T-helper 22 cell (primary cell): ENCODE results near the gene AP3S1.
"Not testable (repeated sequence)": the region's sequence is repeated elsewhere in the genome, so short reads cannot be mapped to it uniquely, and the experiment has no call there.

Source experiments
- DNase-seq: peaks from one replicate; pipeline ENCODE4 v3.0.0-alpha.2; 2020; ENCODE audit warnings: low read depth

The AP3S1 gene

DNA sequence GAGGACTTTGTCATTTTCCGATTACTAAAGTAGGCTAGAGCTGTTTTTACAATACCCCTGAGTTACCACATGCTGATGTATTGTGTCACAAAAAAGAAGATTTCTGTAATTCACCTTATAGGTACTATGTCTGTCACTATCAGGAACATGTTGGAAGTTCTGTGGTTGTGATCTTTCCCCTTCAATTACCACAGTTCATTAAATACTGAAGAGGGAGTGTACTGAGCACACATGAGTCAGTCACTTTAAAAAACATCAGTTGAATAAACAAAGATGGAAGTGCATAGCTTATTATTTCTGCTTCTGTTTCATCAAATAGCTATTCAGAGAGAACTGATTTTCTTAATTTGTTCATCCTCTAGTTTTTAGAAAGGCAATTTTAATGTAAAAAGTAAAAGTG, 31.7 kb downstream of the AP3S1 start:
- no peak for DNase-seq

- DNase-seq, result no peak
Observed at GRCh38 chr5:115875447-115875846, 33.7 kb downstream of the AP3S1 start.

DNA sequence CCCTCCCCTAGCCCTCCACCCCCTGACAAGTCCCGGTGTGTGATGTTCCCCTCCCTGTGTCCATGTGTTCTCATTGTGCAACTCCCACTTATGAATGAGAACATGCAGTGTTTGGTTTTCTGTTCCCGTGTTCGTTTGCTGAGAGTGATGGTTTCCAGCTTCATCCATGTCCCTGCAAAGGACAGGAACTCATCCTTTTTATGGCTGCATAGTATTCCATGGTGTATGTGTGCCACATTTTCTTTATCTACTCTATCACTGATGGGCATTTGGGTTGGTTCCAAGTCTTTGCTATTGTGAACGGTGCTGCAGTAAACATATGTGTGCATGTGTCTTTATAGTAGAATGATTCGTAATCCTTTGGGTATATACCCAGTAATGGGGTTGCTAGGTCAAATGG, 35.6 kb downstream of the AP3S1 start:
- not testable (repeated sequence) for DNase-seq

GRCh38 chr5:115882434-115882833, 40.7 kb downstream of the AP3S1 start:
- DNase-seq, result not testable (repeated sequence)

- DNase-seq, result no peak
Observed at GRCh38 chr5:115884704-115885103, 43.0 kb downstream of the AP3S1 start.

- DNase-seq, result not testable (repeated sequence)
Observed at GRCh38 chr5:115885208-115885607, 43.5 kb downstream of the AP3S1 start.

DNA sequence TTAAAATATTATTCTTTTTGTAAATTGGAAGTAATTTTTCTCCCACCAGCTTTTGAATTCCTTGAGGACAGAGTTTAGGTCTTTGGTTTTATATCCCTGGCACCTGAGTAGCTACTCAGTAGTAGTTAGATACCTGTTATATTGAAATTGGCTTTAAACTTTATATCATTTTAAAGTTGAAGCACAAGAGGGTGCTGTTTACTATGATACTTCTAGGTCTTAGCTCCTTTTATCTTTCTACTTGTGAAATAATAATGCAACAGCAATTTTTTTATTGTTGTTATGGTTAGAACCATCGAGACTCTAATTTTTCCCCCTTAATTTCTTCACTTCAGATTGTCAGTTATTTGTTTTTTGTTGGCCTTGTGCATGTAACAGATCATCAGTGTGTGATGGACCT, 46.3 kb downstream of the AP3S1 start:
- DNase-seq, result no peak

DNA sequence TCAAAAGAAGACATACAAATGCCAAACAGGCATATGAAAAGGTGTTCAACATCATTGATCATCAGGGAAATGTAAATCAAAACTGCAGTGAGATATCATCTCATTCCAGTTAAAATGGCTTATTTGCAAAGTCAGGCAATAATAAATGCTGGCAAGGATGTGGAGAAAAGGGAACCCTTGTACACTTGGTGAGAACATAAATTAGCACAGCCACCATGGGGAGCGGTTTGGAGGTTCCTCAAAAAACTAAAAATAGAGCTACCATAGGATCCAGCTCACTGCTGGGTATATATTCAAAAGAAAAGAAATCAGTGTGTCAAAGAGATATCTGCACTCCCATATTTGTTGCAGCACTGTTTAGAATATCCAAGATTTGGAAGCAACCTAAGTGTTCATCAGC, 50.3 kb downstream of the AP3S1 start:
- no peak for DNase-seq

DNA sequence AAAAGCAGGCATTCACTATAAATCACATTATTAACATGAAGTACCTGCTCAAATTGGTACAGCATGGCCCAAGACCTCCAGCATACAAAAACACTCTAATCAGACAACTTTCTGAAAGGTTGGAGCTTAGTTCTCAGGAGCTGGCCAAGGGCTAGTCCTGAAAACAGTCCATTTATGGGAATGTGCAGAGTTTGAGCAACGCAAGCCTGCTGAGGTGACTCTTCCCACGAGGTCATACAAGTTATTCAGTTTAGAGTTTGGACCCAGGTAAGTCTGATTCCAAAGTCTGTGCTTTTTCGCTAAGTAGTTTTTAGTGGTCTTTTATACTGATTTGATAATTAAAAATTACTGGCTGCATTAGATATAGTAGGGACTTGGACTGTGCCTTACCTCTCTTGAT, 52.6 kb downstream of the AP3S1 start:
- no peak for DNase-seq

DNA sequence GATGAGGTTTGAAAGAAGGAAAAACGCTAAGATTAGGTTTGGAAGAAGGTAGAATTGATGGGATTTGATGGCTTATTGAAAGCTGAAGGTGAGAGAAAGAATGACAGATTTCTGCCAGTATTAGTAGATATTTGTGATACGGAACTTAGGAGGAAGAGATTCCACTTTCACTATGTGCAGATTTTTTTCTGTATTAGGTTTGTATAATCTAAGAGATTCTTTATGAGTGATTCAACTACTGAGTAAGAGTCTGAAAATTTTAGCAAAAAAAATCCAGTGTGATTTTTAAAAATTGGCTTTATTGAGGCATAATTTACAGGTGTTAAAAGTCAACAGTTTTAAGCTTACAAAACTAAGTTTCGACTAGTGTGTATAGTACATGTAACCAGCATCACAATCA, 54.1 kb downstream of the AP3S1 start:
- DNase-seq, result no peak

DNA sequence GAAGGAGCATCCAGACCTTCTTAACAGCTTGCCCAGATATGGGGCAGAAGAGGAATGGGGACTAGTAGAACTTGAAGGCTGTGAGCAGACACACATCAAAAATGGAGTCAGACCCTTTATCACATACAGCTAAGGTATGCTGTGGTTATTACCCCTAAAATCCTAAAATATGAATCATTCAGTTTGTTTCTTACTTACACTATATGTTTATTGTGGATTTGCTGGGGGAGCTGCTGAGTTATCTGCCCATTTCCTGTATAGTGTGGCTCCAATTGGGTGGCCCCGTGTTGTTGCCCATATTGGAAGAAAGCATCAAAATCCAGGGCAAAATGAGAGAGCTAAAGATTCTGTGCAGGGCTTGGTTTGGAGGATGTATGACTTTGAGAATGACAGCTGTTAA, 56.9 kb downstream of the AP3S1 start:
- DNase-seq, result no peak

DNA sequence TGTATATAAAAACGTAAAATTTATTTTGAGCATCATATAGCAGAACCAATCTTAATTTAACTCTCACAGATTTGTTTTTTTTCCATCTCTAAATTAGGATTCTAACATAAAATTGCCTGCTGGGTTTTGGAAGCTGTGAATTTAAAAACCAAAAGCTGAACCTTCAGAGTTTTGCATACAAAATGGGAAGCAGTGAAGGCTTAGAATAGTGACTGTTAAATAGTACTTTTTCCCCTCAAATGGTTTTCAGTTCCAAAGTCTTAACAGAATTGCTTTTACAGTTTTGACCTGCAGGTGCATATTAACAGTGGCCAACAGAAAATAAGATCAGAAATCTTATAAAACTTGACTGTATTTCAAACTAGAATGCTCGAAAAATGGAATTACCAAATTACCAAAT, 65.4 kb downstream of the AP3S1 start:
- no peak for DNase-seq

GRCh38 chr5:115913623-115914400, 72.1 kb downstream of the AP3S1 start:
- DNase-seq, result not testable (repeated sequence)

DNA sequence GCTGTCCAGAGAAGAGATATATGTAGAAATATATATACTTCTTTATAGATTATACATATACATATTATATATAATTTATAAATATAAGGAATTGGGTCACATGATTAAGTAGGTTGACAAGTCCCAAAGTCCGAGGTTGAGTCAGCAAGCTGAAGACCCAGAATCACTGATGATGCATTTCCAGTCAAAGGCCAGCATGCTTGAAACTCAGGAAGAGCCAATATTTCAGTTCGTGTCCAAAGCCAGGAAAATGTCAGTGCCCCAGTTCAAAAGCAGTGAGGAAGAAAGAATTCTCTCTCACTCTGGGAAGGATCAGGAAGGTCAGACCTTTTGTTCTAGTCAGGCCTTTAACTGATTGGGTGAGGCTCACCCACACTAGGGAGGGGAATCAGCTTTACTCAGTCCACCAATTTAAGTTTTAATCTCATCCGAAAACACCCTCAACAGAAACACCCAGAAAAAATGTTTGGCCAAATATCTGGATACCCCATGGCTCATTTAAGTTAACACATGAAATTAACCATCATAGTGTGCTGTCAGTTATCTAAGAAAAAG, 78.5 kb downstream of the AP3S1 start:
- no peak for DNase-seq

DNA sequence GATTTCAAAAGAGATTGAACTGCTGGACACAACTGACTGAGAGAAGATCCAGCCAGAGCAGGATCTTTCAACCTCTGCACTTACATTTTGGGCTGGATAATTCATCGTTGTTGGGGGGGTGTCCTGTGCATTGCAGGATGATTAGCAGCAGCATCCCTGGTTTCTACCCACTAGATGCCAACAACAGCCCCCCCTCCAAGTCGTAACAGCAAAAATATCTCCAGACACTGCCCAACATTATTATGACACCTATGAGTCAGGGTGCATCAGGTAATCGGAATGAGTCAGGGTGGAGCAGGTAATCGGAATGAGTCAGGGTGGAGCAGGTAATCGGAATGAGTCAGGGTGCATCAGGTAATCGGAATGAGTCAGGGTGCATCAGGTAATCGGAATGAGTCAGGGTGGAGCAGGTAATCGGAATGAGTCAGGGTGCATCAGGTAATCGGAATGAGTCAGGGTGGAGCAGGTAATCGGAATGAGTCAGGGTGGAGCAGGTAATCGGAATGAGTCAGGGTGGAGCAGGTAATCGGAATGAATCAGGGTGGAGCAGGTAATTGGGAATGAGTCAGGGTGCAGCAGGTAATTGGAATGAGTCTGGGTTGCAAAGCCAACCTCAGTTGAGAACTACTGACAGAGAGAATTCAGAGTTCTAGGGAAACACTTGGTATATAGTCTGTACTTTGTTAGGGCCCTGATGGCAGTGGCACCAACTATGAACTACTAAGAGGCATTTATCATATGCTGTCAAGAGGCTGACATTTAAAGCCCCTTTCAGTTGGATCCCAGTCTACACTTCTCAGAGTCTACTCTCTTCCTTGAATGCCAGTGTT, 87.1 kb downstream of the AP3S1 start:
- DNase-seq, result not testable (repeated sequence)

DNA sequence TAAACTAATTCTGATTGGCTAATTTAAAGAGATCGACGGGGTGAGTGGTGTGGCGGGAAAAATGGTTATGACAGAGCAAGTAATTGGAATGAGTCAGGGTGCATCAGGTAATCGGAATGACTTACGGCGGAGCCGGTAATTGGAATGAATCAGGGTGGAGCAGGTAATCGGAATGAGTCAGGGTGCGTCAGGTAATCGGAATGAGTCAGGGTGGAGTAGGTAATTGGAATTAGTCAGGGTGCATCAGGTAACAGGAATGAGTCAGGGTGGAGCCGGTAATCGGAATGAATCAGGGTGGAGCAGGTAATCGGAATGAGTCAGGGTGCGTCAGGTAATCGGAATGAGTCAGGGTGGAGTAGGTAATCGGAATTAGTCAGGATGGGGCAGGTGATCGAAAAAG, 88.4 kb downstream of the AP3S1 start:
- not testable (repeated sequence) for DNase-seq

DNA sequence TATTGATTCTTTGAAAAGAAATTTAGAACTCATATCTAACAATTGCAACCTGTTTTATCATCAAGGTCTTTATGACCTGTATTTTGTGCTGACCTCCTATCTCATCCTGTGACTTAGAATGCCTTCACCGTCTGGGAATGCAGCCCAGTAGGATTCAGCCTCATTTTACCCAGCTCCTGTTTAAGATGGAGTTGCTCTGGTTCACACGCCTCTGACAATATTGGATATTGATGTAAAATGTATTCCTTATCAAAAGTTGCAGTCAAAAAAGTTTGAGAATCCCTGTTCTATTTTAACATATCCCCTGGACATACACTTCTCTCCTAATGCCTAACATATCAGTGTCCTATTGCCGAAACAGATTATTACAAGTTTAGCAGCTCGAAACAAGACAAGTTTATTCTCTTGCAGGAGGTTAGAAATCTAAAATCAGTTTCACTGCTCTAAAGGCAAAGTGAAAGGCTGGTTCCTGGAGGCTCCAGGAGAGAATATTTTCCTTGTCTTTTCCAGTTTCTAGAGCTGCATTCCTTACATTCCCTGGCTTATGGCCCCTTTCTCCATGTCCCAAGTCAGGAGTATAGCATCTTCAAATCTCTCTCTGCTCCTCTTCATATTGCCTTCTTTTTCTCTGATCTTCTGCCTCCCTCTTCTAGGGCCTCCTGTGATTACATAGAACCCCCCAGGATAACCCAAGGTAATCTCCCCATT, 89.0 kb downstream of the AP3S1 start:
- DNase-seq, result no peak

DNA sequence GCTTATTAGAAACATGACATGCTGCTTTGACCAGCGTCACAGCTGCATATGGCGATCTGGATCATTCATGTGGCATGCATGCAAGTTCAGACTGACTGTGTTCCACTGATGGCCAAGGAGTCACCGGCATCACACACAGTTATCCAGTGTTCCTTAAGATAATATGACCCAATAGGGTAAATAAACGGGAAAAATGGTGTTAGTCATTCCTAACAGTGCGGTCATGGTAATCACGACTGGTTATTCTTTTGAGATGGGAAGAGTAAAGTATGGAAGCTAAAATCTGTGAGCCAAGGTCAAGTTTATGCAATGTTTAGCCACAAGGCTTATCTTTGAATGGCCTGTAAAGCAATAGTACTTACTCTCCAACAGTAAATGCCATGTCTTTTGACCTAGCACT, 91.3 kb downstream of the AP3S1 start:
- no peak for DNase-seq

DNA sequence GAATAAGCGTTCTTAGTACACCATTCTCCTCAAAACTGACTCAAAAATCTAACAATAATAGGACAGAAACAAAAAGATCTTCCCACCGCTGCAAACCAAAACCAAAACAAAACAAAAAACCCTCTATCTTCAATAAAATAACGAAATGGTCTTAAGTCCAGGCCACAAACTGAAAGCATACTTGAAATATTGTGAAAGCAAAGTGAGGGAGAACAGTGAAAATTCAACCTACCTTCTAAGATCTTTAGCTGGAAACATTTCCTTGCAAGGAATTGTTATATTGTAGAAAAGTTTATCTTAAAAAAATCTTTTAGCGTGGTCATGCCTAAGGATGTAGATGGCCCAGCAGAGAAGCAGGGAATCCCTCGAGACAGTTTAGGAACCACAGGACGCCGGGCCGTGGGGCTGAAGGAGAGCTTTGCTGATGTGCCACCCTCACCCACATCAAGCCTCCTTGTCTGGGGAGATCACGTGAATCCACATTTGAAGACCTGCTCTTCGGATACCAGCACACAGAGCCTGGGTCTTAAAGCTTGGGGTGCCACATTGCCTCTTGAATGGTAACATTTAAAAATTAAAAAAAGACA, 92.7 kb downstream of the AP3S1 start:
- no peak for DNase-seq

DNA sequence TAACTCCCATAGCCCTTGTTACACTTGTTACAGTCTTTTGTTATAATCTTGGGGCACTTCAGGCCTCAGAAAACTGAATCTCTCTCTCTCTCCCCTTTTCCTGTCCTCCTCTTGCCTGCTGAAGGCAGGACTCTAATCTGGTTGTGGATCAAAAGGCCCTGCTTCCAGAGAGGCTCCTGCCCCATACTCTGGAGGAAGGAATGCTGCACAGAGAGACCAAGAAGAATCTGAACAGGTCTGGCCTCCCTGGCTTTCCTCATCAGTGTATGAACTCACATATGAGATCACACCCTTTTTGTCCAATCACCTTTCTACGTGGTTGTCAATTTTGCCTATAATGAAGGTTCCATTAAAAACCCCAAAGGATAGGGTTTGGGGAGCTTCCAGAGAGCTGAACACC, 94.3 kb downstream of the AP3S1 start:
- no peak for DNase-seq

DNA sequence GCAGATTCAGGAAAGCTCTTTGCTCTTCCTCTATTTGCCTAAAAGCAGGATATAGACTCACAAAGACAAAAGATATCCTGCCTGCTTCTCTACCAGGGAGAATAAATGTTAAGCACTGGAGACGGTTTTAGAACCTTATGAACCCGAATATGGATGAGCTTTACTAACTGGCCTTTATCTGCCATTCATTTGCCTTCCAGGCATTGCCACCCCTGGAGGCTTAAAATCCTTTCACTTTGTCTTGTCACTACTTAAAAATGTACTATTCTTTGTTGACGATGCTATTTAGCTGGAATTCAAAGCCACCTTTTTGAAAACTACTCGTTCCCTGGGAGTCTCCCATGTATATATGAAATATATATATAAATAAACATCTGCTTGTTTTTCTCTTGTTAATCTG, 97.3 kb downstream of the AP3S1 start:
- no peak for DNase-seq
